ENCODE measurements around the gene PRR16.

PRR16 gene

DNA sequence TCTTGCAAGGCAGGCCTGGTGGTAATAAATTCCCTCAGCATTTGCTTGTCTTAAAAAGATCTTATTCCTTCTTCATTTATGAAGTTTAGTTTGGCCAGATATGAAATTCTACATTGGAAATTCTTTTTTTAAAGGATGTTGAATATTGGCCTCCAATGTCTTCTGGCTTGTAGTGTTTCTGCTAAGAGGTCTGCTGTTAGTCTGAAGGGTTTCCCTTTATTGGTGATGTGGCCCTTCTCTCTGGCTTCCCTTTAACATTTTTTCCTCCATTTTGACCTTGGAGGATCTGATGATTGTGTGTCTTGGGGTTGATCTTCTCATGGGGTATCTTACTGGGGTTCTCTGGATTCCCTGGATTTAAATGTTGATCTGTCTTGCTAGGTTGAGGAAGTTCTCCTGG lies 33.5 kb upstream of the PRR16 start:
- no peak for DNase-seq (ENCODE audit: low read depth in 1 of 2, low spot score in 1 of 2)
- Histone ChIP-seq H3K27ac (replicated peaks) (no peak overlapping the region), H3K4me3 (replicated peaks; ENCODE audit: insufficient read depth, low read length) (no peak overlapping the region), H3K27me3 (ENCODE audit: insufficient read depth, poor library complexity, severe bottlenecking) (no peaks in the 10 kb centered on the region)
- TF ChIP-seq GABPA (IDR thresholded peaks at IDR 0.05; ENCODE audit: low read depth): no peak
- TF ChIP-seq, protein P1, sequence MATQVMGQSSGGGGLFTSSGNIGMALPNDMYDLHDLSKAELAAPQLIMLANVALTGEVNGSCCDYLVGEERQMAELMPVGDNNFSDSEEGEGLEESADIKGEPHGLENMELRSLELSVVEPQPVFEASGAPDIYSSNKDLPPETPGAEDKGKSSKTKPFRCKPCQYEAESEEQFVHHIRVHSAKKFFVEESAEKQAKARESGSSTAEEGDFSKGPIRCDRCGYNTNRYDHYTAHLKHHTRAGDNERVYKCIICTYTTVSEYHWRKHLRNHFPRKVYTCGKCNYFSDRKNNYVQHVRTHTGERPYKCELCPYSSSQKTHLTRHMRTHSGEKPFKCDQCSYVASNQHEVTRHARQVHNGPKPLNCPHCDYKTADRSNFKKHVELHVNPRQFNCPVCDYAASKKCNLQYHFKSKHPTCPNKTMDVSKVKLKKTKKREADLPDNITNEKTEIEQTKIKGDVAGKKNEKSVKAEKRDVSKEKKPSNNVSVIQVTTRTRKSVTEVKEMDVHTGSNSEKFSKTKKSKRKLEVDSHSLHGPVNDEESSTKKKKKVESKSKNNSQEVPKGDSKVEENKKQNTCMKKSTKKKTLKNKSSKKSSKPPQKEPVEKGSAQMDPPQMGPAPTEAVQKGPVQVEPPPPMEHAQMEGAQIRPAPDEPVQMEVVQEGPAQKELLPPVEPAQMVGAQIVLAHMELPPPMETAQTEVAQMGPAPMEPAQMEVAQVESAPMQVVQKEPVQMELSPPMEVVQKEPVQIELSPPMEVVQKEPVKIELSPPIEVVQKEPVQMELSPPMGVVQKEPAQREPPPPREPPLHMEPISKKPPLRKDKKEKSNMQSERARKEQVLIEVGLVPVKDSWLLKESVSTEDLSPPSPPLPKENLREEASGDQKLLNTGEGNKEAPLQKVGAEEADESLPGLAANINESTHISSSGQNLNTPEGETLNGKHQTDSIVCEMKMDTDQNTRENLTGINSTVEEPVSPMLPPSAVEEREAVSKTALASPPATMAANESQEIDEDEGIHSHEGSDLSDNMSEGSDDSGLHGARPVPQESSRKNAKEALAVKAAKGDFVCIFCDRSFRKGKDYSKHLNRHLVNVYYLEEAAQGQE (IDR thresholded peaks at IDR 0.05; ENCODE audit: insufficient replicate concordance, low read depth): no peak
- TF ChIP-seq, protein P2, sequence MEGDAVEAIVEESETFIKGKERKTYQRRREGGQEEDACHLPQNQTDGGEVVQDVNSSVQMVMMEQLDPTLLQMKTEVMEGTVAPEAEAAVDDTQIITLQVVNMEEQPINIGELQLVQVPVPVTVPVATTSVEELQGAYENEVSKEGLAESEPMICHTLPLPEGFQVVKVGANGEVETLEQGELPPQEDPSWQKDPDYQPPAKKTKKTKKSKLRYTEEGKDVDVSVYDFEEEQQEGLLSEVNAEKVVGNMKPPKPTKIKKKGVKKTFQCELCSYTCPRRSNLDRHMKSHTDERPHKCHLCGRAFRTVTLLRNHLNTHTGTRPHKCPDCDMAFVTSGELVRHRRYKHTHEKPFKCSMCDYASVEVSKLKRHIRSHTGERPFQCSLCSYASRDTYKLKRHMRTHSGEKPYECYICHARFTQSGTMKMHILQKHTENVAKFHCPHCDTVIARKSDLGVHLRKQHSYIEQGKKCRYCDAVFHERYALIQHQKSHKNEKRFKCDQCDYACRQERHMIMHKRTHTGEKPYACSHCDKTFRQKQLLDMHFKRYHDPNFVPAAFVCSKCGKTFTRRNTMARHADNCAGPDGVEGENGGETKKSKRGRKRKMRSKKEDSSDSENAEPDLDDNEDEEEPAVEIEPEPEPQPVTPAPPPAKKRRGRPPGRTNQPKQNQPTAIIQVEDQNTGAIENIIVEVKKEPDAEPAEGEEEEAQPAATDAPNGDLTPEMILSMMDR (IDR thresholded peaks at IDR 0.05; ENCODE audit: insufficient read depth, low read length): no peak

DNA sequence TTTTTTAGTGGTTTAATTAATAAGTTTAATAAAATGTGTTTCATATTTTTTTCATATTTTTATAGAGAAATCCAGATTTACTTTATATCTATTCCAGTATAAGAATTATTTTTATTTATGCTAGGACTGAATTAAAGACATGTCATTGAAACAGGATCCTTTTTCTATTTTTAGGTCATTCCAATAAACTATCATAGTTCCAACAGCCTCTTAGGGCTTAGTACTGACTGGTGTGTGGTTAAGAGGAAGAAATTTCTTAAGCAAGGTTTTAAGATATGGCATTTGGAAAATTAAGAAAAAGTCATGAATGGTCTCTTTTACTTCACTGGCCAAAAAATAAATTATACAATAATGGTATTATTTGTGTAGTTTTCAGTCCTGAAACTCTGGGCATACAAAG lies 31.2 kb upstream of the PRR16 start:
- no peak overlapping the region for H3K4me3 ChIP-seq (replicated peaks; ENCODE audit: insufficient read depth, low read length)
- no peak for DNase-seq (ENCODE audit: low read depth in 1 of 2, low spot score in 1 of 2)
- TF ChIP-seq, protein P1 (IDR thresholded peaks at IDR 0.05; ENCODE audit: insufficient replicate concordance, low read depth): no peak
- TF ChIP-seq SPI1 (IDR thresholded peaks at IDR 0.05; ENCODE audit: borderline replicate concordance, low read depth) (no peak), POLR2AphosphoS5 (IDR thresholded peaks at IDR 0.05; ENCODE audit: low read depth) (no peak), GABPA (IDR thresholded peaks at IDR 0.05; ENCODE audit: low read depth) (no peak)
- TF ChIP-seq, protein P2 (IDR thresholded peaks at IDR 0.05; ENCODE audit: insufficient read depth, low read length): no peak
- no peaks in the 10 kb centered on the region for H3K27me3 ChIP-seq (ENCODE audit: insufficient read depth, poor library complexity, severe bottlenecking)
- H3K27ac ChIP-seq (replicated peaks): no peak overlapping the region

DNA sequence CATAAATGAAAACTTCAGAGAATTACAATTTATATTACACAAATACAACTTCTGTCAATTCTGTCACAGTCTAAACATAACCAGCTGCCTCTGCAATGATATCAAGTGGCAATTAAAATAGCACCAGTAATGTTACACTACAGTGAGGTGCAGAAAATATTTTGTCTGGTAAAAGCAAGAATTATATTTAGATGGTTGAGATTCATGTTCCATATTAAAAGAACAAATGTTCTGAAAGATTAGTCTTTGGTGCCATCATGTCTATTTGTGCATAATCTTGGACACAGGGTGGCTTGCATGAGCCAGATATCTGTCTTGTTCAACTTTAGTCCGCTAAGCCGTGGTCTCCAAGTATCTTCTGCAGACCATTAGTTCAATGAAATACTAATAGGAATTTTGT lies 29.0 kb upstream of the PRR16 start:
- TF ChIP-seq POLR2AphosphoS5 (IDR thresholded peaks at IDR 0.05; ENCODE audit: low read depth): no peak
- TF ChIP-seq, protein P2 (IDR thresholded peaks at IDR 0.05; ENCODE audit: insufficient read depth, low read length): no peak
- TF ChIP-seq, protein P1 (IDR thresholded peaks at IDR 0.05; ENCODE audit: insufficient replicate concordance, low read depth): no peak
- no peak for TF ChIP-seq SPI1 (IDR thresholded peaks at IDR 0.05; ENCODE audit: borderline replicate concordance, low read depth)
- no peak for TF ChIP-seq GABPA (IDR thresholded peaks at IDR 0.05; ENCODE audit: low read depth)
- H3K27me3 ChIP-seq (ENCODE audit: insufficient read depth, poor library complexity, severe bottlenecking): no peaks in the 10 kb centered on the region
- DNase-seq (ENCODE audit: low read depth in 1 of 2, low spot score in 1 of 2): no peak
- no peak overlapping the region for H3K27ac ChIP-seq (replicated peaks)
- no peak overlapping the region for H3K4me3 ChIP-seq (replicated peaks; ENCODE audit: insufficient read depth, low read length)
